Osteocyte (in vitro differentiated cells): Measurements from ENCODE around the gene ERMP1. TPM values are rescaled to one million over a fixed set of nuclear protein-coding genes. Genes with fewer than 3 reads are reported as not detected.

ENCODE experiments used
- DNase-seq: peaks from one replicate; pipeline ENCODE4 v3.0.0; 2021; ENCODE audit warnings: mixed read lengths; ENCODE audit not compliant: unreplicated experiment; ENCODE audit errors: extremely low spot score
- H3K27ac Mint-ChIP-seq: one replicate; pipeline ENCODE4 v1.8.0; 2021; ENCODE audit warnings: mild to moderate bottlenecking, mixed read lengths; ENCODE audit not compliant: unreplicated experiment
- H3K27me3 Mint-ChIP-seq: one replicate; pipeline ENCODE4 v1.8.0; 2021; ENCODE audit warnings: mixed read lengths; ENCODE audit not compliant: unreplicated experiment
- H3K36me3 Mint-ChIP-seq: one replicate; pipeline ENCODE4 v1.8.0; 2021; ENCODE audit warnings: mixed read lengths; ENCODE audit not compliant: unreplicated experiment
- H3K4me1 Mint-ChIP-seq: one replicate; pipeline ENCODE4 v1.8.0; 2021; ENCODE audit warnings: mixed read lengths; ENCODE audit not compliant: unreplicated experiment
- H3K4me3 Mint-ChIP-seq: one replicate; pipeline ENCODE4 v1.8.0; 2021; ENCODE audit warnings: mild to moderate bottlenecking, moderate library complexity, mixed read lengths; ENCODE audit not compliant: unreplicated experiment
- H3K9me3 Mint-ChIP-seq: one replicate; pipeline ENCODE4 v1.8.0; 2021; ENCODE audit warnings: mixed read lengths; ENCODE audit not compliant: unreplicated experiment
- total RNA-seq: library from RNA; stranded (reverse); gene quantifications from 2 replicates; pipeline ENCODE4 v1.2.1, GENCODE V29; 2021
- TF ChIP-seq, protein P1 (sequence below): fragments of 200-600 bp; sonication (generic); IDR thresholded peaks from 2 replicates; pipeline ENCODE4 v1.5.0; 2021; ENCODE audit warnings: antibody characterized with exemption, mild to moderate bottlenecking, moderate library complexity

Gene ERMP1
- total RNA-seq, 1 donor from 2014 or later, result 19.7 TPM

DNA sequence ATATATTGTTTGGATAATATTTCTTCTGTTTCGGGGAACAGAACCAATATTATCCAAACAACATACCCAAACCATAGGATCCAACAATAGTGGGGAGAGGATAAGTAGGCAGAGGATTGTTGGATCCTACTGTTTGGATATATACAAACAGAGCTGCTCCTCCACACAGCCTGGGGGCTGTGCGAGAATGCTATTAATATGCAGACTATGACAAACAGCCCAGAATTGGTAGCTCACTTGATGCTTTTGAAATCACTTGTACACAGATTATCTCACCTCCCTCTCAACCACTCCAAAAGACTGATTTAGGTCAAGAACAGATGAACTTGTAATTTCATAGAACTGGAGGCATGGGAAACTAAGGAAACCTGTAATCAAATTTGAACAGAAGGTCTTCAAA lies 33.4 kb upstream of the ERMP1 start:
- Mint-ChIP-seq H3K9me3 (no peaks in the 10 kb centered on the region), H3K27ac (no peak overlapping the region), H3K27me3 (no peaks in the 10 kb centered on the region), H3K4me1 (peaks cover 15% of the 10 kb centered on the region), H3K36me3 (no peaks in the 10 kb centered on the region), H3K4me3 (no peak overlapping the region)
- TF ChIP-seq, protein P1, sequence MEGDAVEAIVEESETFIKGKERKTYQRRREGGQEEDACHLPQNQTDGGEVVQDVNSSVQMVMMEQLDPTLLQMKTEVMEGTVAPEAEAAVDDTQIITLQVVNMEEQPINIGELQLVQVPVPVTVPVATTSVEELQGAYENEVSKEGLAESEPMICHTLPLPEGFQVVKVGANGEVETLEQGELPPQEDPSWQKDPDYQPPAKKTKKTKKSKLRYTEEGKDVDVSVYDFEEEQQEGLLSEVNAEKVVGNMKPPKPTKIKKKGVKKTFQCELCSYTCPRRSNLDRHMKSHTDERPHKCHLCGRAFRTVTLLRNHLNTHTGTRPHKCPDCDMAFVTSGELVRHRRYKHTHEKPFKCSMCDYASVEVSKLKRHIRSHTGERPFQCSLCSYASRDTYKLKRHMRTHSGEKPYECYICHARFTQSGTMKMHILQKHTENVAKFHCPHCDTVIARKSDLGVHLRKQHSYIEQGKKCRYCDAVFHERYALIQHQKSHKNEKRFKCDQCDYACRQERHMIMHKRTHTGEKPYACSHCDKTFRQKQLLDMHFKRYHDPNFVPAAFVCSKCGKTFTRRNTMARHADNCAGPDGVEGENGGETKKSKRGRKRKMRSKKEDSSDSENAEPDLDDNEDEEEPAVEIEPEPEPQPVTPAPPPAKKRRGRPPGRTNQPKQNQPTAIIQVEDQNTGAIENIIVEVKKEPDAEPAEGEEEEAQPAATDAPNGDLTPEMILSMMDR, result no peak
- DNase-seq, result no peak

DNA sequence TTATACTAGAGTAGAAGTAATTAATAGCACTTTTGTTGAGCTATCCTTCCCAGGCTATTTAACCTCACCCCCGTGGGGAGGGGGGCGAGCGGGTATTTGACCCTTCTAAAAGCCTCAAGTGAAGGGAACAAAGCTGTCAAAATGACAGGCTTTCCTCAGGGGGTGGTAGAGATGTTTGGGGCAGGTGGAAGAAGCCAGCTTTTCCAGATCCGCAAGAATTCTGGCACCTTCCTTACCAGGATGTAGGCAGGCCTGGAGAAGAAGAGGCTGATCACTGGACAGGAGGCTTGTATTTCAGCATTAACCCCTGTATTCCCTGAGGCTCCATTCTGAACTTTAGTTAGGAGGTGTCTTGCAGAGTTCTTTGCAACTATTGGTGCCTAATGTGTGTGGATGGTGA lies 31.5 kb upstream of the ERMP1 start:
- Mint-ChIP-seq H3K27ac (no peak overlapping the region), H3K9me3 (no peaks in the 10 kb centered on the region), H3K4me3 (no peak overlapping the region), H3K27me3 (peaks cover 4% of the 10 kb centered on the region), H3K4me1 (peaks cover 8% of the 10 kb centered on the region), H3K36me3 (no peaks in the 10 kb centered on the region)
- TF ChIP-seq, protein P1, result no peak
- no peak for DNase-seq

DNA sequence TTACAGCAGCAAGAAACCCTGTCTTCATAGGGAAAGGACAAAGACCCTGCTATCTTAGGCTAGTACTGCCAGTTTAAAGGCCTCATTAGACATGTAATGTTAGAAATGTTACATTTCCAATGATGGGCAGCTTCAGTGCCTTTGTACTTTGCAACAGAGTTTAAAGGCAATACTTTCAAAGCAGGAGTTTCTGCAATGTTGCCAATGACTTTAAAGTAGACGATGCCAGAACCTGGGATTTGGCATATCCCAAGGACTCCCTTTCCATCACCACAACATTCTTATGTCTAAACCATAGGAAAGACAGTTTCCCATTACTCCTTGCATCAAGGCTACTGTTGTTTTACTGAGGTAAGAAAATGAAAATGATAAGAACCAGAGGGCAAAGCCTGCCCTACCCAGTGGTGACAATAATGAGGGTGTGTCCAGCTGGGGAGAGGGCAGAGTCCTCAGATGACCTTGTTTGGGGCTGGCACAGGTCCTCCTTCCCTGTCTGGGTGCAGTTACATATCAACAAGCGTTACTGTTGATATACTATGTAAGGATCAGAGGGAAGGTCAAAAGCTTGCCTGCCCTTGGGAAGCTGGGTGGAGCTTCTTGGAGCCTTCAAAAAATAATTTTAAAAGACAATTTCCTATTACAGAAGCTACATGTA lies 30.3 kb upstream of the ERMP1 start:
- peaks cover 10% of the 10 kb centered on the region for H3K27me3 Mint-ChIP-seq
- H3K27ac Mint-ChIP-seq, result no peak overlapping the region
- H3K4me3 Mint-ChIP-seq, result no peak overlapping the region
- H3K4me1 Mint-ChIP-seq, result peaks cover 7% of the 10 kb centered on the region
- no peaks in the 10 kb centered on the region for H3K9me3 Mint-ChIP-seq
- no peaks in the 10 kb centered on the region for H3K36me3 Mint-ChIP-seq
- TF ChIP-seq, protein P1, result no peak
- DNase-seq, result no peak

DNA sequence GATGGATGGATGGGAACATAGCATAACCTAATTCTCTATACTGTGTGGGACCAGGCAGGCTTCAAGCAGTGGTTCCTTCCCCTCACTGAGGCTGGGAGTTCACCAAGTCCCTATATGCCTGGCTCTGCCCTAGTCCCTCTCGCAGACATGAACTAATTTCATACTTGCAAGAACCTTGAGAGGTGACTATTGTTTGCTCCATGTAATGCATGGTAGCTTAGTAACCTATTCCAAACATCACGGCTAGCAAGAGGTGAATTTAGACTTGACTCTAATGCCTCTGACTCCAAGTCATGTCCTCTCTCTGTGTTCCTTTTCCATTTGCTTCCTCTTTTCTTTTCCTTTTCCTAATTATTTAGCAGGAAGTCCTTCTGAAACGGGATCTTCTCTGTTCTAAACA lies 25.9 kb upstream of the ERMP1 start:
- TF ChIP-seq, protein P1, result no peak
- Mint-ChIP-seq H3K4me1 (peaks cover under 1% of the 10 kb centered on the region), H3K27me3 (peaks cover 35% of the 10 kb centered on the region), H3K4me3 (no peak overlapping the region), H3K27ac (no peak overlapping the region), H3K36me3 (peaks cover 3% of the 10 kb centered on the region), H3K9me3 (no peaks in the 10 kb centered on the region)
- no peak for DNase-seq

DNA sequence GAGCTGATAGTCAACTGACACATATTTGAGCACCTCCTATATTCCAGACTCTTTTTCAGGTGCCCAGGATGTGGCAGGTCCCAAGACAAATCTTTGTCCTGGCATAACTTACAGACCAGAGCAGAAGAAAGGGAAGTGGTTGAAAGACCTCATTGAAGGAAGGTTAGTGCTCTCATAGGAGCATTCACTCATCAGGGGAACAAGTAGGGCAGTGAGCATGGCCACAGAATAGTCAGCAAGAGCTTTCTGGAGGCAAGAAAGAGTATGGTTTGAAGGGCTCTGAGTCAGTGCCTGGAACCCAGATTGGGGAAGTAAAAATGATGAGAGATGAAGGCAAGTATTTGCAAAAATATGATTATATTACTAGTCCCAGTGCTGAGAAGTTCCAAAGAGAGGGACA lies 25.0 kb upstream of the ERMP1 start:
- H3K27ac Mint-ChIP-seq, result no peak overlapping the region
- H3K9me3 Mint-ChIP-seq, result no peaks in the 10 kb centered on the region
- peaks cover 44% of the 10 kb centered on the region for H3K27me3 Mint-ChIP-seq
- no peak for DNase-seq
- no peak overlapping the region for H3K4me3 Mint-ChIP-seq
- peaks cover 6% of the 10 kb centered on the region for H3K36me3 Mint-ChIP-seq
- H3K4me1 Mint-ChIP-seq, result peaks cover 3% of the 10 kb centered on the region
- TF ChIP-seq, protein P1, result no peak
